PC-9 (cell line): ENCODE results near the gene USP50. TPM values are rescaled to one million over a fixed set of nuclear protein-coding genes. Genes with fewer than 3 reads are reported as not detected.

Experiments used
- BruUV-seq: library from RNA; stranded (reverse); fragments of 400-500 nt; replicated peaks from 2 replicates; lab custom pipeline; 2021; lab: Mats Ljungman, UMichigan
- CTCF ChIA-PET: fragments of 300-600 bp; sonication (Branson Sonifier 250); formaldehyde crosslinking; loops from one replicate; lab custom pipeline; 2022; ENCODE audit warnings: antibody characterized with exemption; lab: Charles Lee
- POLR2A ChIA-PET: fragments of 300-600 bp; sonication (Branson Sonifier 250); formaldehyde crosslinking; loops from one replicate; lab custom pipeline; 2022; ENCODE audit warnings: antibody characterized with exemption; ENCODE audit not compliant: unreplicated experiment; lab: Charles Lee
- DNase-seq, 2 experiments: peaks; one replicate each; pipeline versions ENCODE4 v3.0.0 to v3.0.0-alpha.2; 2015 to 2022; ENCODE audit warnings: mixed read lengths in 1 of 2
- H2AFZ ChIP-seq: fragments of 200-600 bp; sonication (generic); 2 replicates; pipeline ENCODE4 v1.8.1; 2017; ENCODE audit warnings: antibody characterized with exemption
- H3F3A ChIP-seq: fragments of 200-600 bp; sonication (generic); 2 replicates; pipeline ENCODE4 v1.8.1; 2017; ENCODE audit warnings: antibody characterized with exemption, mild to moderate bottlenecking, low read depth; ENCODE audit not compliant: insufficient read depth
- H3K27ac ChIP-seq: fragments of 200-600 bp; sonication (generic); 2 replicates; pipeline ENCODE4 v1.6.1; 2016; ENCODE audit warnings: mixed run types
- H3K27me3 ChIP-seq: fragments of 200-600 bp; sonication (generic); 2 replicates; pipeline ENCODE4 v1.6.1; 2016; ENCODE audit warnings: low read depth, mixed run types; ENCODE audit not compliant: insufficient read depth
- H3K36me3 ChIP-seq: fragments of 200-600 bp; sonication (generic); 2 replicates; pipeline ENCODE4 v1.6.1; 2016; ENCODE audit warnings: low read depth, mixed run types
- H3K4me1 ChIP-seq: fragments of 200-600 bp; sonication (generic); replicated peaks from 2 replicates; pipeline ENCODE4 v1.6.1; 2016; ENCODE audit warnings: mixed run types; ENCODE audit not compliant: insufficient read depth
- H3K4me2 ChIP-seq: fragments of 200-600 bp; sonication (generic); 2 replicates; pipeline ENCODE4 v1.6.1; 2017; ENCODE audit warnings: mixed run types
- H3K4me3 ChIP-seq: fragments of 200-600 bp; sonication (generic); 2 replicates; pipeline ENCODE4 v1.6.1; 2016; ENCODE audit warnings: mixed run types
- H3K79me2 ChIP-seq: fragments of 200-600 bp; sonication (generic); 2 replicates; pipeline ENCODE4 v1.6.1; 2017; ENCODE audit warnings: low read depth, mixed run types
- H3K9me2 ChIP-seq: fragments of 200-600 bp; sonication (generic); 2 replicates; pipeline ENCODE4 v1.8.1; 2017; ENCODE audit warnings: mild to moderate bottlenecking; ENCODE audit not compliant: insufficient read depth
- H3K9me3 ChIP-seq: fragments of 200-600 bp; sonication (generic); 2 replicates; pipeline ENCODE4 v1.8.1; 2016; ENCODE audit warnings: low read depth; ENCODE audit not compliant: insufficient read depth
- H4K20me1 ChIP-seq: fragments of 200-600 bp; sonication (generic); 2 replicates; pipeline ENCODE4 v1.8.1; 2017; ENCODE audit not compliant: insufficient read depth
- EZH2 ChIP-seq: fragments of 200-600 bp; sonication (generic); IDR thresholded peaks from 2 replicates; pipeline ENCODE4 v1.8.0; 2017; ENCODE audit warnings: antibody characterized with exemption, low read depth
- intact Hi-C: fragments of 100-400 bp; cut with micrococcal nuclease; formaldehyde crosslinking; loops from one replicate; pipeline ENCODE4 v1.10.0; 2022; ENCODE audit not compliant: unreplicated experiment
- total RNA-seq: library from RNA; stranded (reverse); gene quantifications from 2 replicates; pipeline ENCODE4 v1.2.3, GENCODE V29; 2021
- TF ChIP-seq, protein P1 (sequence below): fragments of 200-600 bp; sonication (generic); conservative IDR thresholded peaks from 2 replicates; pipeline ENCODE4 v1.6.1; 2017; ENCODE audit warnings: mixed run types, antibody characterized with exemption, mild to moderate bottlenecking, moderate library complexity

USP50 gene
- total RNA-seq, 1 experiment from 2014 or later, result not detected

DNA sequence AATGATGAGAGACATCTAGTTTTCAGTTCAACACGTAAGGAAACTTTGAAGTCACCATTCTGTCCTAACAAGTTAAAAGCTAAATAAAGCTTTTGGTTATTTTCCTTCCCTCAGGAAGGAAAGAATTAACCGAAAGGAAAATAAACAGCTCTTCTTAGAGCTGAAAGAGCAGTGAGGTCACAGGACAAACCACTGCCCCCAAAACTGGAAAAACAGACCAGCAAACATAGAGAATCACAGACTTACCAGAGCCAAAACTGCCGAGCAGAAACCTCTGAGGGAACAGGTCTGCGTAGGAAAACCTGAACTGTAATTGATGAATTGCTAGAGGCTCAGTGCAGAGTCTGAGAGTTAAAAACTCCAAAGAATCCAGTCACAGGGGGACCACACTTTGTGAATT is 14.7 kb downstream of the USP50 start:
- CTCF ChIA-PET, result no interaction called here

DNA sequence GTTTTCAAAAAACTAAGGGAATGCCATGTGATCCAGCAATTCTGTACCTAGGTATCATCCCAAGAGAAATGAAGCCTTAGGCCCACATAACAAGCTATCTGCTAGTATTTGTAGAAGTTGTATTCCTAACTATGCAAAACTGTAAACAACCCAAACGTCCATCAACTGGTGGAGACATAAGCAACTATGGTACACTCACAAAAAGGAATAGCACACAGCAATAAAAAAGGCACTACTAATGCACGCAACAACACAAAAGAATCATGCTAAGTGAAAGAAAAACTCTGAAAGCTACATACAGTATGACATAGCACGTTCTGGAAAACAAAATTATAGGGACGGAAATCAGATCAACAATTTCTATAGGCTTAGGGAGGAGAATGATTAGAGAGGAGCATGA is 15.3 kb downstream of the USP50 start:
- Histone ChIP-seq H3K9me3 (no peaks in the 10 kb centered on the region), H3K27me3 (no peaks in the 10 kb centered on the region), H3K9me2 (no peaks in the 10 kb centered on the region), H4K20me1 (no peaks in the 10 kb centered on the region), H2AFZ (no peak overlapping the region), H3K4me1 (no peaks in the 10 kb centered on the region), H3F3A (no peaks in the 10 kb centered on the region), H3K79me2 (no peaks in the 10 kb centered on the region), H3K27ac (no peak overlapping the region), H3K4me2 (no peak overlapping the region), H3K4me3 (no peak overlapping the region), H3K36me3 (no peaks in the 10 kb centered on the region)
- intact Hi-C loops, result no loop called here
- ChIA-PET CTCF (no interaction called here), POLR2A (no interaction called here)
- TF ChIP-seq, protein P1, sequence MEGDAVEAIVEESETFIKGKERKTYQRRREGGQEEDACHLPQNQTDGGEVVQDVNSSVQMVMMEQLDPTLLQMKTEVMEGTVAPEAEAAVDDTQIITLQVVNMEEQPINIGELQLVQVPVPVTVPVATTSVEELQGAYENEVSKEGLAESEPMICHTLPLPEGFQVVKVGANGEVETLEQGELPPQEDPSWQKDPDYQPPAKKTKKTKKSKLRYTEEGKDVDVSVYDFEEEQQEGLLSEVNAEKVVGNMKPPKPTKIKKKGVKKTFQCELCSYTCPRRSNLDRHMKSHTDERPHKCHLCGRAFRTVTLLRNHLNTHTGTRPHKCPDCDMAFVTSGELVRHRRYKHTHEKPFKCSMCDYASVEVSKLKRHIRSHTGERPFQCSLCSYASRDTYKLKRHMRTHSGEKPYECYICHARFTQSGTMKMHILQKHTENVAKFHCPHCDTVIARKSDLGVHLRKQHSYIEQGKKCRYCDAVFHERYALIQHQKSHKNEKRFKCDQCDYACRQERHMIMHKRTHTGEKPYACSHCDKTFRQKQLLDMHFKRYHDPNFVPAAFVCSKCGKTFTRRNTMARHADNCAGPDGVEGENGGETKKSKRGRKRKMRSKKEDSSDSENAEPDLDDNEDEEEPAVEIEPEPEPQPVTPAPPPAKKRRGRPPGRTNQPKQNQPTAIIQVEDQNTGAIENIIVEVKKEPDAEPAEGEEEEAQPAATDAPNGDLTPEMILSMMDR, result no peak
- TF ChIP-seq EZH2, result no peak
- DNase-seq, result no peak
- BruUV-seq, result no TSS peak

More for the DNA sequence above, 14.7 kb downstream of the USP50 start:
- intact Hi-C loops, result no loop called here
- no peaks in the 10 kb centered on the region for H3F3A ChIP-seq
- H3K4me3 ChIP-seq, result no peak overlapping the region
- no peak overlapping the region for H3K27ac ChIP-seq
- H3K4me2 ChIP-seq, result no peak overlapping the region
- no peaks in the 10 kb centered on the region for H3K36me3 ChIP-seq
- no peaks in the 10 kb centered on the region for H3K9me3 ChIP-seq
- DNase-seq, result no peak
- TF ChIP-seq, protein P1, result no peak
- no peak for TF ChIP-seq EZH2
- POLR2A ChIA-PET, result no interaction called here
- H4K20me1 ChIP-seq, result no peaks in the 10 kb centered on the region
- H3K27me3 ChIP-seq, result no peaks in the 10 kb centered on the region
- H2AFZ ChIP-seq, result no peak overlapping the region
- no TSS peak for BruUV-seq
- no peaks in the 10 kb centered on the region for H3K4me1 ChIP-seq
- H3K9me2 ChIP-seq, result no peaks in the 10 kb centered on the region
- H3K79me2 ChIP-seq, result no peaks in the 10 kb centered on the region

DNA sequence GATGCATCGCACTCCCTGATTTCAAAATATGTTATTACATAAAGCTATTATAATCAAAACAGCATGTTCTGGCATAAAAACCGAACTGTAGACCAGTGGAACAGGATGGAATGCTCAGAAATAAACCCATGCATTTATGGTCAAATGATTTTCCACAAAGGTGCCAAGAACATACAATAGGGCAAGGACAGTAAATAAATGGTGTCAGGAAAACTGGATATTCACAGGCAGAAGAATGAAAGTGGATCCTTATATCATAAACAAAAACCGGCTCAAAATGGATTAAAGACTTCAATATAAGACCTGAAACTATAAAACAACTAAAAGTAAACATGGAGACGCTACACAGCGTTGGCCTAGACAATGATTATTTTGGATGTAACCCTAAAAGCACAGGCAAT is 22.6 kb downstream of the USP50 start:
- Histone ChIP-seq H3K9me2 (no peaks in the 10 kb centered on the region), H3K9me3 (no peaks in the 10 kb centered on the region), H3F3A (no peaks in the 10 kb centered on the region), H3K36me3 (no peaks in the 10 kb centered on the region), H3K4me2 (no peak overlapping the region), H3K27ac (no peak overlapping the region), H3K27me3 (no peaks in the 10 kb centered on the region), H3K4me3 (no peak overlapping the region), H3K4me1 (no peaks in the 10 kb centered on the region), H3K79me2 (no peaks in the 10 kb centered on the region), H2AFZ (no peak overlapping the region), H4K20me1 (no peaks in the 10 kb centered on the region)
- POLR2A ChIA-PET, result no interaction called here
- TF ChIP-seq, protein P1, result no peak
- no peak for TF ChIP-seq EZH2
- CTCF ChIA-PET, result no interaction called here
- BruUV-seq, result no TSS peak
- no peak for DNase-seq
- intact Hi-C loops, result no loop called here
